A549 (cell line): Measurements from ENCODE around the gene SWT1. TPM values are rescaled to one million over a fixed set of nuclear protein-coding genes. Genes with fewer than 3 reads are reported as not detected.

Experiments used
- ATAC-seq, 2 experiments: fragments of 200-7000 bp in 1 of 2; fragments of >200 bp in 1 of 2; cut with Nextera tagmentation in 1 of 2; cut with Tn5 transposase in 1 of 2; 3 replicates each; pipeline versions ENCODE4 v1.8.0 to v1.9.1; 2018 to 2020; ENCODE audit warnings: mild to moderate bottlenecking in 1 of 2, moderate library complexity in 1 of 2
- CTCF ChIA-PET: fragments of 300-600 bp; sonication (Branson Sonifier 250); formaldehyde crosslinking; extraction: SDS; loops from one replicate; lab custom pipeline; 2021; ENCODE audit warnings: antibody characterized with exemption, inconsistent platforms; lab: Yijun Ruan, JAX
- POLR2A ChIA-PET: fragments of 350-600 bp; formaldehyde crosslinking; extraction: SDS; loops from one replicate; lab custom pipeline; 2021; ENCODE audit warnings: antibody characterized with exemption, inconsistent platforms; lab: Yijun Ruan, JAX
- DNase-seq, 2 experiments: peaks; one replicate each; pipeline versions ENCODE4 v3.0.0 to v3.0.0-alpha.2; 2011 to 2016; ENCODE audit warnings: low read depth in 1 of 2, low spot score in 1 of 2
- FAIRE-seq: peaks from 2 replicates; lab custom pipeline; 2011; peaks lifted over from hg19 to GRCh38; lab: Jason Lieb, UNC
- H3K27ac ChIP-seq, 2 experiments: fragments of >200 bp; sonication (Bioruptor Twin); formaldehyde crosslinking; 3 replicates each; pipeline ENCODE4 v1.5.1; 2016 to 2017
- H3K4me1 ChIP-seq: fragments of >200 bp; sonication (Bioruptor Twin); formaldehyde crosslinking; 3 replicates; pipeline ENCODE4 v1.6.1; 2016
- H3K4me2 ChIP-seq: fragments of >200 bp; sonication (Bioruptor Twin); formaldehyde crosslinking; 3 replicates; pipeline ENCODE4 v1.6.1; 2016
- H3K4me3 ChIP-seq: fragments of >200 bp; sonication (Bioruptor Twin); formaldehyde crosslinking; 3 replicates; pipeline ENCODE4 v1.5.1; 2016
- H3K9me3 ChIP-seq: fragments of >200 bp; sonication (Bioruptor Twin); formaldehyde crosslinking; 3 replicates; pipeline ENCODE4 v1.6.1; 2016
- BCL3 ChIP-seq: fragments of >200 bp; sonication (Bioruptor Twin); formaldehyde crosslinking; IDR thresholded peaks from 3 replicates; pipeline ENCODE4 v1.6.1; 2016
- CBX2 ChIP-seq: fragments of 200-600 bp; sonication (generic); IDR thresholded peaks from 2 replicates; pipeline ENCODE4 v1.6.1; 2016; ENCODE audit warnings: low read depth, mild to moderate bottlenecking, borderline replicate concordance
- CBX8 ChIP-seq: fragments of 200-600 bp; sonication (generic); IDR thresholded peaks from 2 replicates; pipeline ENCODE4 v1.6.1; 2016
- CEBPB ChIP-seq, 2 experiments: fragments of >200 bp in 1 of 2; sonication (Bioruptor Twin) in 1 of 2; formaldehyde crosslinking in 1 of 2; IDR thresholded peaks; 2 replicates each; pipeline ENCODE4 v1.6.1; 2012 to 2016
- CTCF ChIP-seq: fragments of >200 bp; sonication (Bioruptor Twin); formaldehyde crosslinking; IDR thresholded peaks from 3 replicates; pipeline ENCODE4 v1.5.1; 2016
- E2F6 ChIP-seq: IDR thresholded peaks from 2 replicates; pipeline ENCODE4 v1.6.1; 2012; ENCODE audit warnings: low read depth, borderline replicate concordance
- ELK1 ChIP-seq: fragments of 150-350 bp; IDR thresholded peaks from 2 replicates; pipeline ENCODE4 v1.6.1; 2014; ENCODE audit warnings: low read depth, mild to moderate bottlenecking, low read length
- FOSB ChIP-seq: fragments of 250-450 bp; sonication (Bioruptor Pico); IDR thresholded peaks from 2 replicates; pipeline ENCODE4 v1.5.0; 2020; ENCODE audit warnings: mild to moderate bottlenecking, moderate library complexity
- GATA3 ChIP-seq: IDR thresholded peaks from 2 replicates; pipeline ENCODE4 v1.6.1; 2012; ENCODE audit warnings: borderline replicate concordance
- HDAC2 ChIP-seq: fragments of 200-600 bp; sonication (generic); IDR thresholded peaks from 2 replicates; pipeline ENCODE4 v1.6.1; 2016
- HEYL ChIP-seq: fragments of 250-450 bp; sonication (Bioruptor Pico); IDR thresholded peaks from 2 replicates; pipeline ENCODE4 v1.8.0; 2021; ENCODE audit warnings: mild to moderate bottlenecking, moderate library complexity
- HOXB13 ChIP-seq: fragments of 250-450 bp; sonication (Bioruptor Pico); IDR thresholded peaks from 2 replicates; pipeline ENCODE4 v1.5.0; 2020; ENCODE audit warnings: low read depth, mild to moderate bottlenecking, moderate library complexity
- JUN ChIP-seq, 2 experiments: fragments of >200 bp; sonication (Bioruptor Twin); formaldehyde crosslinking; IDR thresholded peaks; 2 replicates in 1 of 2; 3 replicates in 1 of 2; pipeline ENCODE4 v1.6.1; 2016 to 2017
- KDM1A ChIP-seq: fragments of 200-600 bp; sonication (generic); IDR thresholded peaks from 2 replicates; pipeline ENCODE4 v1.6.1; 2016; ENCODE audit warnings: low read depth, mild to moderate bottlenecking
- KDM5A ChIP-seq: fragments of 200-600 bp; sonication (generic); IDR thresholded peaks from 2 replicates; pipeline ENCODE4 v1.6.1; 2016; ENCODE audit warnings: antibody characterized with exemption, mild to moderate bottlenecking
- MAFK ChIP-seq: fragments of 450-650 bp; IDR thresholded peaks from 2 replicates; pipeline ENCODE4 v1.6.1; 2014; ENCODE audit not compliant: partially characterized antibody
- MAX ChIP-seq: IDR thresholded peaks from 2 replicates; pipeline ENCODE4 v1.6.1; 2012
- MAZ ChIP-seq: fragments of 150-350 bp; IDR thresholded peaks from 2 replicates; pipeline ENCODE4 v1.6.1; 2014; ENCODE audit warnings: antibody characterized with exemption, low read depth, low read length, borderline replicate concordance
- NFE2L2 ChIP-seq: fragments of 150-350 bp; conservative IDR thresholded peaks from 2 replicates; pipeline ENCODE4 v1.6.1; 2014; ENCODE audit warnings: low read length
- NR3C1 ChIP-seq: fragments of >200 bp; sonication (Bioruptor Twin); formaldehyde crosslinking; IDR thresholded peaks from 3 replicates; pipeline ENCODE4 v1.6.1; 2017
- PBX3 ChIP-seq: IDR thresholded peaks from 2 replicates; pipeline ENCODE4 v1.6.1; 2012
- PHF8 ChIP-seq: fragments of 200-600 bp; sonication (generic); IDR thresholded peaks from 2 replicates; pipeline ENCODE4 v1.6.1; 2016; ENCODE audit warnings: low read depth, mild to moderate bottlenecking, antibody characterized with exemption, moderate library complexity, borderline replicate concordance
- POLR2AphosphoS2 ChIP-seq: conservative IDR thresholded peaks from 2 replicates; pipeline ENCODE4 v1.6.1; 2012; ENCODE audit warnings: low read length, improper control_type of control experiment, inconsistent platforms
- REST ChIP-seq: fragments of 200-600 bp; sonication (generic); IDR thresholded peaks from 2 replicates; pipeline ENCODE4 v1.6.1; 2016; ENCODE audit warnings: antibody characterized with exemption, mild to moderate bottlenecking, moderate library complexity
- RFX5 ChIP-seq: fragments of 450-650 bp; IDR thresholded peaks from 2 replicates; pipeline ENCODE4 v1.7.1; 2014; ENCODE audit warnings: antibody characterized with exemption, mild to moderate bottlenecking, moderate library complexity
- TFCP2L1 ChIP-seq: fragments of 250-450 bp; sonication (Bioruptor Pico); IDR thresholded peaks from 2 replicates; pipeline ENCODE4 v1.5.0; 2021; ENCODE audit warnings: mild to moderate bottlenecking
- TP53 ChIP-seq: fragments of 250-450 bp; sonication (Bioruptor Pico); IDR thresholded peaks from 2 replicates; pipeline ENCODE4 v1.5.0; 2021; ENCODE audit warnings: mild to moderate bottlenecking, moderate library complexity
- ZFP36 ChIP-seq: fragments of 450-650 bp; IDR thresholded peaks from 2 replicates; pipeline ENCODE4 v1.6.1; 2014; ENCODE audit warnings: borderline replicate concordance; ENCODE audit not compliant: partially characterized antibody
- ZSCAN20 ChIP-seq: fragments of 250-450 bp; sonication (Bioruptor Pico); IDR thresholded peaks from 2 replicates; pipeline ENCODE4 v1.8.0; 2022; ENCODE audit warnings: mild to moderate bottlenecking, moderate library complexity
- WGBS: methylation state at CpG from one replicate; pipeline ENCODE4 v1.1.6; 2017; ENCODE audit errors: missing lambda C conversion rate; 5-methylcytosine and 5-hydroxymethylcytosine counted together
- polyA plus RNA-seq, 4 experiments: library from polyadenylated mRNA; depleted of rRNA in 3 of 4; stranded (reverse); fragments of >200 nt; fragmentation: RNase III in 1 of 4; extraction: RNeasy Plus Mini Kit Qiagen cat#74134 plus additional on column Dnase treatment in 1 of 4; gene quantifications; 2 replicates in 3 of 4; 3 replicates in 1 of 4; pipeline ENCODE4 v1.2.3, GENCODE V29; 2011 to 2017

SWT1 gene
- polyA plus RNA-seq, 2 of the 4 experiments (the other 2 are of a cell fraction) = 1.5 to 2.4 TPM

- no peak for TF ChIP-seq HDAC2
- TF ChIP-seq PHF8 = no peak
- no peak for TF ChIP-seq PBX3
- no peak for TF ChIP-seq MAX
- TF ChIP-seq TP53 (CRISPR knock-in tag) = no peak
- no peak for TF ChIP-seq CBX8
- TF ChIP-seq HOXB13 (CRISPR knock-in tag) = no peak
- no peak for TF ChIP-seq HEYL (CRISPR knock-in tag)
- TF ChIP-seq KDM1A = no peak
- TF ChIP-seq REST = no peak
- TF ChIP-seq TFCP2L1 = no peak
- TF ChIP-seq CEBPB (IDR thresholded peaks at IDR 0.05) = no peak
- TF ChIP-seq MAFK = no peak
- Histone ChIP-seq H3K4me3 (no peak overlapping the region), H3K4me1 (no peaks in the 10 kb centered on the region), H3K9me3 (no peaks in the 10 kb centered on the region), H3K4me2 (no peak overlapping the region), H3K27ac (no peak overlapping the region)
- CTCF ChIA-PET = interaction anchor here (0.5 to 1.0 kb wide), 2 partner anchors 67 to 97 kb away, joined by 3 read pairs; no protein-coding TSS in a partner anchor
- DNase-seq (no peak), FAIRE-seq (no peak), ATAC-seq (no peak)
- 54% methylated on average over 3 of the region's 3 CpGs for WGBS
- POLR2A ChIA-PET = no interaction called here
Observed at GRCh38 chr1:185267301-185267700, 110.3 kb downstream of the SWT1 start.

GRCh38 chr1:185267701-185268100, 110.7 kb downstream of the SWT1 start:
- Histone ChIP-seq H3K4me2 (no peak overlapping the region), H3K27ac (no peak overlapping the region), H3K9me3 (no peaks in the 10 kb centered on the region), H3K4me3 (no peak overlapping the region), H3K4me1 (no peaks in the 10 kb centered on the region)
- TF ChIP-seq POLR2AphosphoS2 = no peak
- no peak for TF ChIP-seq KDM5A
- no peak for TF ChIP-seq FOSB (CRISPR knock-in tag)
- TF ChIP-seq JUN (IDR thresholded peaks at IDR 0.05) = no peak
- no peak for TF ChIP-seq ZSCAN20
- no peak for TF ChIP-seq HDAC2
- TF ChIP-seq HEYL (CRISPR knock-in tag) = no peak
- TF ChIP-seq NR3C1 = no peak
- TF ChIP-seq ELK1 = no peak
- no peak for TF ChIP-seq TFCP2L1
- TF ChIP-seq CTCF = no peak
- TF ChIP-seq NFE2L2 = no peak
- TF ChIP-seq CBX2 = no peak
- no peak for TF ChIP-seq RFX5
- no peak for TF ChIP-seq ZFP36
- no peak for TF ChIP-seq TP53 (CRISPR knock-in tag)
- TF ChIP-seq E2F6 = no peak
- no peak for TF ChIP-seq MAZ
- TF ChIP-seq GATA3 = no peak
- TF ChIP-seq BCL3 = no peak
- ChIA-PET CTCF (interaction anchor here (1.0 kb wide), 1 partner anchor 98 kb away, joined by 3 read pairs; no protein-coding TSS in a partner anchor), POLR2A (no interaction called here)
- FAIRE-seq (no peak), ATAC-seq (no peak), DNase-seq (no peak)
